Measurements from ENCODE around the gene CXXC5. TPM values are rescaled to one million over a fixed set of nuclear protein-coding genes. Genes with fewer than 3 reads are reported as not detected.

Gene CXXC5
- total and polyA plus RNA-seq, 12 donors: 28.7 to 51.6 (median 36.0) TPM

DNA sequence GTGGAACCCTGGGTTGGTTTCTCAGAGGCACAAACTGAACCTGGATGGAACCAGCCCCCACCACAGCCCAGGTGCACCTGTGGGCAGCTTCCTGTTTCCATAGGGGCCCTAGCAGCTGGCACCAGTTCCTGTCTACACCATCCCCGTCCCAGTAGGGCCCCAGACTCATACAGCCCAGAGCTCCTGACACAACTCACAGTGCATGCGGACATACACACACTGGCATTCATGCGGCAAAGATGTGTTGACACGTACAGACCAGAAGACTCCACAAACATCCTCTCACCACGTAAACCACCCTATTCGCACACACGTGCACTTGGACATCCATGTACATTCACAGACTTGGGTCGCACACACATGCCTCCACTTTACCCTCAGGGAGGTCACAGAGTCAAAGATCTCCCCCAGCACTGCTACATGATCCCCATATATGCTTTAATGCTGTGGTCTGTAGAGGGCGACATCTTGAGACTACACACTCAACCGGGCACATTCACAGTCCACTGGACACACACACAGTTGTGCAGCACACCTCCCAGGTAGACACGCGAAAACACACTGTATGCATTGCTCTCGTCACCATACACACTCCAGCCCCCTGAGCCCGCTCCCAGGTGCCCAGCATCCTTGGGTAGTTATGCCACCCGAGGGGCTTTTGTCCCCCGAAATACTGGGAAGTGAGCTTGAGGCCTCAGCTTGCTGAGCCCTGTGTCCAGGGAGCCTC lies 22.4 kb downstream of the CXXC5 start:
- no peaks in the 10 kb centered on the region for H3K36me3 ChIP-seq
- peak in 6 of 8 donors; percentile 8 to 42 (median 34) for ATAC-seq
- H3K4me3 ChIP-seq: peak overlapping the region in 9 of 10 donors; percentile 38 to 66 (median 57)
- H3K27me3 ChIP-seq: no peaks in the 10 kb centered on the region
- intact Hi-C loops (cut with DNase I): no loop called here
- TF ChIP-seq, protein P1, sequence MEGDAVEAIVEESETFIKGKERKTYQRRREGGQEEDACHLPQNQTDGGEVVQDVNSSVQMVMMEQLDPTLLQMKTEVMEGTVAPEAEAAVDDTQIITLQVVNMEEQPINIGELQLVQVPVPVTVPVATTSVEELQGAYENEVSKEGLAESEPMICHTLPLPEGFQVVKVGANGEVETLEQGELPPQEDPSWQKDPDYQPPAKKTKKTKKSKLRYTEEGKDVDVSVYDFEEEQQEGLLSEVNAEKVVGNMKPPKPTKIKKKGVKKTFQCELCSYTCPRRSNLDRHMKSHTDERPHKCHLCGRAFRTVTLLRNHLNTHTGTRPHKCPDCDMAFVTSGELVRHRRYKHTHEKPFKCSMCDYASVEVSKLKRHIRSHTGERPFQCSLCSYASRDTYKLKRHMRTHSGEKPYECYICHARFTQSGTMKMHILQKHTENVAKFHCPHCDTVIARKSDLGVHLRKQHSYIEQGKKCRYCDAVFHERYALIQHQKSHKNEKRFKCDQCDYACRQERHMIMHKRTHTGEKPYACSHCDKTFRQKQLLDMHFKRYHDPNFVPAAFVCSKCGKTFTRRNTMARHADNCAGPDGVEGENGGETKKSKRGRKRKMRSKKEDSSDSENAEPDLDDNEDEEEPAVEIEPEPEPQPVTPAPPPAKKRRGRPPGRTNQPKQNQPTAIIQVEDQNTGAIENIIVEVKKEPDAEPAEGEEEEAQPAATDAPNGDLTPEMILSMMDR (IDR thresholded peaks at IDR 0.05): peak in 5 of 9 donors; percentile 22 to 53 (median 46)
- no peak for DNase-seq
- no peaks in the 10 kb centered on the region for H3K9me3 ChIP-seq
- peak overlapping the region; percentile 88 to 98 (median 94) for H3K27ac ChIP-seq
- 53 to 57% methylated on average over 16 of the region's 16 CpGs for WGBS, 2 donors
- H3K4me1 ChIP-seq: peaks cover 62 to 99% (median 96%) of the 10 kb centered on the region in 9 donors

DNA sequence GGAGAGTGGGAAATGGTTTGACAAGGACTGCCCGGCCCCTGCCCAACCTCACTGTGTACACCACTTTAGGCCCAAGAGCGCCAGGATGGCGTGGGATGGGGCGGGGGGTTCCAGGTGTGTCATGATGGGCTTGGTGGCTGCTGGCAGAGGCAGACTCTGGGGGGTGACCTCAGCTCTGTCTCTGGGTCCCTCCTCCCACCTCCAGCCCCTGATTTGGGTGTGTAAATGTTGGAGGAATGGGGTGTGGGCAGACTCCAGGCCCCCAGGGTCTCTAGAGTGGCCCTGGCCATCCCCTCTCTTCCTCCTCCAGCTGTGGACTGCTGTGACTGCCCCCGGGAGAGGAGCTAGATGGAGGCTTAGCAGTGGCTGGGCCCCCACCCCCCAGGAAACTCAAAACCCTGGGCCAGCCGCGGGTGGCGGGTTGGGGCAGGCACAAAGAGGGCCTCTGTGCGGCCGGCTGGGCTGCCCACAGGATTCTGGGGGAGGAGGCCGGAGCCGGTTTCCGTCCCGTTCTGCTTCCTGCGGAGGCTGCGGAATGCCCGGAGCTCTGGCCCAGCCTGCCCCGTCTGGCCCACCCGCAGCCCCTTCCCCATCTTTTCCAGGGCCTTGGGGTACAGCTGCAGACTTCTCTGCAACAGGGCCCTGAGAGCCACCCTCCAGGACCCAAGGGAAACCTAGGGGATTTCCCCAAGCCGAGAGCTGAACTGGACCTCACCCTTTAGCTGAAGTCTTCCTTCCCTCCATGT lies 23.1 kb downstream of the CXXC5 start:
- ATAC-seq (peak in 7 of 8 donors; percentile 10 to 42 (median 32)), DNase-seq (no peak)
- H3K27ac ChIP-seq: peak overlapping the region; percentile 88 to 98 (median 94)
- TF ChIP-seq, protein P1 (IDR thresholded peaks at IDR 0.05): no peak
- WGBS, 2 donors: 31 to 38% methylated on average over 20 of the region's 20 CpGs
- H3K27me3 ChIP-seq: no peaks in the 10 kb centered on the region
- no peaks in the 10 kb centered on the region for H3K36me3 ChIP-seq
- H3K4me1 ChIP-seq: peaks cover 59 to 96% (median 90%) of the 10 kb centered on the region in 9 donors
- peak overlapping the region in 7 of 10 donors; percentile 1 to 57 (median 18) for H3K4me3 ChIP-seq
- intact Hi-C loops (cut with DNase I): no loop called here
- H3K9me3 ChIP-seq: no peaks in the 10 kb centered on the region

DNA sequence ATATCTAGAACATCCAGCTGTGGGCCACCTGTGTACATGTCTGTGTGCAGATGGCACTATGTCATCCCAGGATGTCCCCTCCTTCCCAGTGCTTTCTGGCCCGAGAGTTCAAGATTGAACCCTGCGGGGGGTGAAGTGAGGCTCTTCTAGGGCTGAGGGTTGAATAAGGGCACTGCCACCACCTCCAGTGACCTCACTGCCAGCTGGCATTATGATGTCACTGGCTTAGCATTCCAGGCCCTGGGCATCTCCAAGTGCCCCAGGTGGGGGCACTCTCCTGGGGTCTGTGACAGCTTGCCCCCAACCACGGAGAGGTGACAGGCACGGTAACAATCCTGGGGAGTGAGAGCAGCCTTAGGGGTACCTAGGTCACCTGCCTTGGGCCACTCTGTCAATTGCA lies 27.1 kb downstream of the CXXC5 start:
- Histone ChIP-seq H3K4me1 (peaks cover 60 to 96% (median 85%) of the 10 kb centered on the region in 9 donors), H3K27ac (peak overlapping the region in 6 of 10 donors; percentile 1 to 40 (median 4)), H3K36me3 (peaks cover 0 to 7% (median 0%) of the 10 kb centered on the region in 9 donors), H3K4me3 (no peak overlapping the region), H3K27me3 (no peaks in the 10 kb centered on the region), H3K9me3 (no peaks in the 10 kb centered on the region)
- DNase-seq (no peak), ATAC-seq (peak in 1 of 8 donors; percentile 4)
- TF ChIP-seq, protein P1 (IDR thresholded peaks at IDR 0.05): no peak
- intact Hi-C loops (cut with DNase I): no loop called here
- WGBS, 2 donors: 64 to 67% methylated on average over 4 of the region's 4 CpGs

DNA sequence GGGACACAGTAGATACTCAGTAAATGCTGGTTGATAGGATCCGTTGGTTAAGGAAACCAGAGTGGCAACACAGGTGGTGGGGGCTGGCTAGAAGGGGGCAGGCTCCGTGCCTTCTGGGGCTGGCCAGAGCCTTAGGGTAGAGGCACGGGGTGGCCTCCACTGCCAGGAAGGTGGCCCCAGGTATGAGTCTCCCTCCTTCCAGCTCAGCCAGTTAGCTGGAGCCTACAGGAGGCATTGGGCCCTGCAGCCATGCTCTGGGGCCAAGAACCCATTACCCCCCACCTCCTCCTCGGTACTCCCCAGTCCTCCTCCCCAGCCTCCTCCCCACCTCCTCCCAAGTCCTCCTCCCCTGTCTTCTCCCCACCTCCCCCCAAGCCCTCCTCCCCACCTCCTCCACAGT lies 27.7 kb downstream of the CXXC5 start:
- Histone ChIP-seq H3K27ac (peak overlapping the region in 5 of 10 donors; percentile 1 to 40 (median 19)), H3K4me3 (no peak overlapping the region), H3K27me3 (no peaks in the 10 kb centered on the region), H3K9me3 (no peaks in the 10 kb centered on the region), H3K36me3 (peaks cover 0 to 14% (median 3%) of the 10 kb centered on the region in 9 donors), H3K4me1 (peaks cover 56 to 92% (median 79%) of the 10 kb centered on the region in 9 donors)
- intact Hi-C loops (cut with DNase I): no loop called here
- WGBS, 2 donors: 85 to 91% methylated on average over 4 of the region's 4 CpGs
- TF ChIP-seq, protein P1 (IDR thresholded peaks at IDR 0.05): no peak
- ATAC-seq (no peak), DNase-seq (no peak)

All from heart right ventricle (tissue), 16 donors.